HG02610 (cell line): Measurements from ENCODE around the gene BLOC1S6.
"Not testable (repeated sequence)": the region's sequence is repeated elsewhere in the genome, so short reads cannot be mapped to it uniquely, and the experiment has no call there.

Source experiments
- ATAC-seq: cut with Tn5 transposase; IDR thresholded peaks from one replicate; pipeline ENCODE4 v1.9.1; 2021; ENCODE audit warnings: mild to moderate bottlenecking, moderate library complexity; ENCODE audit not compliant: unreplicated experiment

The BLOC1S6 gene

DNA sequence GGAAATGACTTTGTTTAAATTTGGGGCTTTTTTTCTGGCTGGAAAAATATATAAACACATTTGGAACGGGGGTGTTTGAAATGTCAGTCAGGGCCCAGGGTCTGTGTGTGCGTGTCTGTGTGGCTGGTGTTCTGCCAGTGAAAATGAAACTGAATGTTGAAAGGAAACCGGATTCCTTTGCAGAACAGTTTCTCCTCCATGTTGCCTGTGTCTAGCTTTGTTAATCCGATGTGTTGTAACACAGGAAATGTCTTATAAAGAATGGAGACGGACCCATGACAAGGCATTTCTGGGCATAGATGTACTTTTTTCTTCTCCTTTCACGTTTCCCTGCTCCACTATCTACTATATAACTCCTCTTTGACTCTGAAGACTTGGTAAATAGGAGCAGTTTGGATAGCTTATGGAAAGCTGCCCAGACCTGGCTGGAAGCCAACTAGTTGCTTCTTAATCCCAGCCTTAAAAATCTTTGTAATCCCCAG lies 50.4 kb downstream of the BLOC1S6 start:
- ATAC-seq = peak; percentile 55

DNA sequence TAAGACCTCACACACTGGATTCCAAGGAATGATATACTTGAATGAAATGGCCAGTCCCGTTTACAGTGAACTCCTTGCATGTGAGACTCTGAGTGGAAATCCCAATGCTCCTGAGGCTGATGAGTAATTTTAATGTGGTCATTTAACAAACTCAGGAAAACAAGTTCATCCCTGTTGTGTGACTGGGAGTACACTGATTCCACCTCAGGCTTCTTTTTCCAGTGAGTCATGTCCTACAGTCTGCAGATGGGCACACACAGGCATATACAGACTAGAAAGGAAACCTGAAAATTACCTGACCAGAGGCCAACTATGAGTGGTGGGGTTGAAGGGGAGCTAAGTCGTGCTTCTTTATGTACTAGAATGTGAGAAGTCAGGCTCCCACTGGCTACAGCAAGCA lies 53.4 kb downstream of the BLOC1S6 start:
- no peak for ATAC-seq

DNA sequence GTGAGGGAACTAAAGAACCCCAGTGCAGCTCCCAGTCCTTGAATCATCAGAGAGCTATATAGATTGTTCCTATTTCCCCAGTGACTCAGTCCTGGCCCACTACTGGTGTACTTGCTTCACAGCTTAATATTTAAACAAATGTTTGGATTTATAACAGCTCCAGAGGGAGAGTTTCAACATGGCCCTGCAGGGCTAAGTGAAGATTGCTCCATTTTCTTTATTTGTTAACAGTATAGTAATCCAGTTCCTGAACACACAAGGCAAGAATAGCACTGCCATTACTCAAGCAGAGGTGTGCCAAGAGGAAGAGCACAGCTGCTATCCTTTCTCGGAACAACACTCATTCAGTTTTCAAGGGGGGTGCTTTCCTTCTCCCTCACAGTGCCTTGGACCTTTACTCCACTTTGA lies 54.2 kb downstream of the BLOC1S6 start:
- ATAC-seq = peak; percentile 27

DNA sequence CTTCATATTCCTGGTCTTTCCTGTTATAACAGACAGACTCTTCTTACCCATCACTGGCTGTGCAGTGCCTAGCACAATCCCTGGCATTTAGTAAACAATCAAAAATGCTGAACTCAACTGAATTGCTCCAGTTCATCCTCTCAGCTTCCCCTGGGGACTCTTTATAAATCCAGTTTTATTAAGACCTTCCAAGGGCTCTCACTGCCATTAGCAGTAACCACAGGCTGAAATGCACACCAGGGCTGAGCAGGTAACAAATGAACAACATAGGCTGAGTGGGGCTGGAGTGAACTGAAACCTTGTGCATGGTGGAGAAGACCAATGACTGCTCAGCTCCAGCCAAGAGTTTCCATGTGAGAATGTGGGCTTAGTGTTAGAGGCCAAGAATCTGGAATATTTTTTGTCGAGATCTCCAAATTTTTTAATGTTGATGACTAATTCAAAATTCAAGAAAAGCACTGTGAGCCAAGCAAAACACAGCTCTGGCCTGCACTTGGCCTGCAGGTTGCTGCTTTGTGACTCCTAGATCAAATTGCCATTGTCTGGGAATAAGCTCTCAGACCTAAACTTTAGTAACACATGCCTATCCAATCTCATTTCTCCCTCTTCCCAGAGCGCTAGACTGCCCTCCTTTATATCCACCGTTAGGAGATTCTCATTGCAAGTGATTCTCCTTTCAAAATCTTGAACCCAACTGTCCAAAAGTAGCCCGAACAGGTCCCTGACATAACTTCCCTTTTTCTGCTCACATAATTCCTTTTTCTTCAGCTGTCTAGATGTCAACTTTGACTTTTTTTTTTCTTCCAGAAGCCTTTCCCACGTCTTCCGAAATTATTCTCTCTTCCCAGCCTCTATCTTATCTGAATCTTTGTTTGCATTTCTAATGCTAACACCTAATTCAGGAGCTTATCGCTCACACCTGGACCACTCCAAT lies 55.1 kb downstream of the BLOC1S6 start:
- no peak for ATAC-seq

GRCh38 chr15:45644437-45644836 lies 57.3 kb downstream of the BLOC1S6 start:
- no peak for ATAC-seq

DNA sequence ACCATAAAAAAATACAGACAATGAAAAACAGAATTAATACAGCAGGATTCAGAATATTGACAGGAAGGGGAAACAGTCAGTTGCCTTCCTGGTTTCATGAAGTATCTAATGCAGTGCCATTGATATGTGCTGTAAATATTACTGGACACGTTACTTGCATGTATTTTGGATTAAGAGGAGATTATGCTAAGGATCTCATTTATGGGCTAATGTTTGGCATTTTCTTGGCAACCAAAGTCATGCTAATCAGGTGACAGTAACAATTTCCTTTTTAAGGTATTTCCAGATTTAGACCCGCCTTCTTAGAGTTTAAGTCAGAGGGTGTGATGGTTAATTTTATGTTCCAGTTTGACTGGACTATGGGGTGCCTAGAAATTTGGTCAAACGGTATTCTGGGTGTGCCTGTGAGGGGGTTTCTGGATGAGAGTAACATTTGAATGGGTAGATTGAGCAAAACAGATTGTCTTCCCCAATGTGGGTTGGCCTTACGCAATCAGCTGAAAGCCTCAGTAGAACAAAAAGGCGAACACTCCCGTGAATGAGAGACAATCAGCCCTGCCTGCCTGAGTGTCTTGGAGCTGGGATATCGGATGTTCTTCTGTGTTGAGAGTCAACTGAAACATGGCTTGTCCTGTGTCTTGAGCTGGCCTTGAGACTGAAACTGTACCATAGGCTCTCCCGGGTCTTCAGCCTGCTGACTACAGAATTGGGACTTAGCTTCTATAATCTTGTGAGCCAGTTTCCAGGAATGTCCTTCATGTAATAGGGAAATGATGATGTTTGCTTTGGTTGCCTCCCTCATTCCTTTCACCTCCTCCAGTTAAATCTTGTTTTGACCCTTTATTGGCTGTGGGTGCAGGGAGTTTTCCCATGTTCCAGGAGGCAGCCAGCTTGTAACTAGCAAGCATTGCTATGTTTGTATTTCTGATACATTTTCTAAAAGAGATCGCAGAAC lies 58.1 kb downstream of the BLOC1S6 start:
- no peak for ATAC-seq

- ATAC-seq = no peak
Measured at GRCh38 chr15:45646220-45646619, 59.0 kb downstream of the BLOC1S6 start.

DNA sequence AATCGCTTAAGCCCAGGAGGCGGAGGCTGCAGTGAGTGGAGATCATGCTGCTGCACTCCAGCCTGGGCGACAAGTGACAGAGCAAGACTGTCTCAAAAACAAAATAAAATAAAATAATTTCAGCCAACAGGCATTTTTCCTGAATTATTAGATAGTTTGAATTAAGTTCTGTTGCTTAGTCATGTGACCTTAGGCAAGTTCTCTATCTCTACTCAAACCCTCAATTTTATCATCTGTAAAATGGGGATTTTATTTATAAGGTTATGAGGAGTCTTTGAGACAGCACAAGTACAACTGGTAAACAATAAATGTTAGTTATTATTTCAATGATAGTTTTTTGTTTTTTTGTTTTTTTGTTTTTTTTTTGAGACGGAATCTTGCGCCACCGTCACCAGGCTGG lies 60.6 kb downstream of the BLOC1S6 start:
- no peak for ATAC-seq

DNA sequence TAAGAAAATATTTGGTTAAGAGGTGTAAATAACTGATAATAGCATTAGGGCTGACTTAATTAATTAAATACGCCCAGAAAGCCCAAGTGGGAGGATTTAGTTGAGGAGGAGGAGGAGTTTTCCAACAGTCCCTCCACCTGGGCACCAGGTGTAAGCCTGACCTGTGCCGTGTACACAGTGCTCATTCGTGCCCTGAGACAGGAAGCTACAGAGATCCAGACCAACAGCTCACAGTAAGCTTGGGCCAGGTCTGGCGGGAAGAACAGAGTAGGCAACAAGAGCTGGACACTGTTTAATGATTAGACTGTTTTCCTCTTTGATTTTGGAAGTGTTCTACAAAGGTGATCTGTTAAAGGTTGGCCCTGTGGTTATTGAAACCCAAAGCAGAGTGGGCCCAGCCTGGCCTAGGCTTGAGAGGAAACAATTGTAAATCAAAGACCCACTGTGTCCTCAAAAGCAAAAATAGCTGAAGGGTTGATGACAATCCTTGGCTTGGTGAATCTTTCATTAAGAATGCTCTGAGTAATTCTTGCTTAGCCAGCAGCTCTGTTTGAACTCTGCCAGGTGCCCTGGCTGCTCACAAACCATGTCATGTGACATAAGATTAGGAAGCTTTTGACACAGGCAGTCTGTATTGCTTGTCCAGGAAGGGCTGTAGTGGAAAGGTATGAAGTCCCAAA lies 61.5 kb downstream of the BLOC1S6 start:
- peak; percentile 38 for ATAC-seq

GRCh38 chr15:45650007-45650406 lies 62.8 kb downstream of the BLOC1S6 start:
- not testable (repeated sequence) for ATAC-seq

GRCh38 chr15:45650889-45651525 lies 63.8 kb downstream of the BLOC1S6 start:
- ATAC-seq = no peak

DNA sequence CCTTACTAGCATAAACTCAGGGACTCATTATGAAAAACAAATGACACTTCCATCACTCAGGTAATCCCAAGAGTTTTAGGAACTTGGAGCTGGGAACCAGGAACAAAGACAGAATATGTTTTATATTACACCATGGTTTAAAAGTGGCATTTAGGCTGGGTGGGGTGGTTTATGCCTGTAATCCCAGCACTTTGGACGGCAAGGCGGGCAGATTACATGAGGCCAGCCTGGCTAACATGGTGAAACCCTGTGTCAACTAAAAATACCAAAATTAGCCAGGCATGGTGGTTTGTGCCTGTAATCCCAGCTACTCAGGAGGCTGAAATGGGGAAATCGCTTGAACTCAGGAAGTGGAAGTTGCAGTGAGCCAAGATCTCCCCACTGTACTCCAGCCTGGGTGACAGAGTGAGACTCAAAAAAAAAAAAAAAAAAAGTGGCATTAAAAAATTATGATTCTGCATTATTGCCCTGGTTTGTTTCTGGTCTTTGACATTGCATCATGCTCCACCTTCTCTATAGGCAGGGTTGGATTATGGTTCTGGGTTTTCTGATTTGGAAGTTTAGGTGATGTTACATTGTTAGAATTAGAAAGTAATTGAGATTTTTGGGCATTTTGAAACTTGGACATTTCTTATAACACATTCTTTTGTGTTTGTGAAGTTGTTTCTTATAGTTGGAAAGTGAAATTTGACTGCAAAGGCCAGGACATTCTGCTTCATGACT lies 66.7 kb downstream of the BLOC1S6 start:
- no peak for ATAC-seq

DNA sequence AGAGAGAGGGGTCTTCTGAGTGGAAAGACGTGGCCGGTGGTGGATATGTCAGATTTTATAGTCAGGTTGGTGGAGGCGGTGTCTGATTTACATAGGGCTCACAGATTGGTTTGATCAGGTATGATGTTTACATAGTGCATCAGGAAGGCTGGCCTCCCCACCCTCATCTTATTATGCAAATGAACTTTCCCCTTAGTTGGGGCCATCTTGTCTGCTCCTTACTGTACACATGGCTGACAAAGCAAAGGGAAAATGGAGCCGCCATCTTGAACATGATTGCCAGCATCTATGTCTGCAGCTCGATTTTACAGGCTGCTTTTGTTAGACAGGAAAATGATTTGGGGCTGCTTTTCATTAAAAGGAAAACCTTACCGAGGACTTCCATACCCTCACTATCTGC lies 67.6 kb downstream of the BLOC1S6 start:
- no peak for ATAC-seq

- no peak for ATAC-seq
Measured at GRCh38 chr15:45657254-45657653, 70.1 kb downstream of the BLOC1S6 start.

DNA sequence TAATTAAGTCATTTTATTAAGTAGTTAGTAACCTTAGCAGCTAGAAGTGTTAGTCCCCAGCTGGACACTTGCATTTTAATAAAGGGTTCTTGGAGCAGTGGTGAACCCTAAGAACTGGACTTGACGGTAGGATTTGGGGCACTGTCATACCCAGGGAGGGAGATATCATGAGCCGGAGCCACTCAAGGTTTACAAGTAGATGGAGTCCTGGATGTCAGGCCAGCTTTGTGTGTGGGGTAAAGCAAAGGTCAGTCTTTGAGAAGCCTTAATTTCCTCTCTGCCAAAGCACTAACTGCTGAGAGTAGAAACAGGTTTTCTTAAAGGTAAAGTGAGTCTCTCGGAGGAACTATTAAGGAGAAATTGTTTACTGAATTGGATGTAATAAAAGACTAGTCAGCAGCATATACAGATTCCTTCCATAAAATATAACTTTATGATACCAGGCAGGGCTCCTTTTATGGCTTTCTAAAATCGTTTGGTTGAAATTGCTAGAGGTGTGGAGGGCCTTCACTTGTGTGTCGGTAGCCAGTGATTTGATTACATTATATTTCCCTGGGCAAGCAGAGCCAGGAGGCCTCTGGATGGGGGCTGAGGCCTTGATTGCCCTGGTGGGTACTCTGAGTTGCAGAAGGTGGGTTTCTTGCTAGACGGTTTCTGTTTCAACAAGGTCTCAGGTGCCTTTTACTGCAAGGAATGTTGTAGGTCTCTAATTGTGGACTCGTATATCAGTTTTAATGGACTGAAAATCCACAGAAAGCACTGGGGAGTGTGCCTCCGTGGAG lies 70.8 kb downstream of the BLOC1S6 start:
- no peak for ATAC-seq
